ENCODE measurements around the gene ZNF202. TPM values are rescaled to one million over a fixed set of nuclear protein-coding genes. Genes with fewer than 3 reads are reported as not detected.
"Not testable (repeated sequence)": the region's sequence is repeated elsewhere in the genome, so short reads cannot be mapped to it uniquely, and the experiment has no call there.

Gene ZNF202
- total RNA-seq, 1 donor from 2014 or later: 23.3 TPM

DNA sequence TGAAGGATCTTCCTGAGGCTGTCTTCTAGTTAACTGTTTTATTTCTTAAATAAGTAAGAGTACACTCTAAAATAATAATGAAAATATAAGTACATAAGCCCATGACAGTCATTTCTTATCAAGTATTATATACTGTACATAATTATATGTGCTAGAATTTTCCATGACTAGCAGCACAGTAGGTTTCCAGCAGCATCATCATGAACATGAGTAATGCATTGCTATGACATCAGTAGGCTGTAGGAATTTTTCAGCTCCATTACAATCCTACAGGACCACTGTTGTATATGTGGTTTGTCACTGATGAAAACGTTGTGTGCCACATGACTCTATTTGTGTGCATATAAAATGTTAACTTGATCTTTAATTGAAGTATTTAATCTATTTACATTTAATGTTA is 22.0 kb downstream of the ZNF202 start:
- peaks cover 17% of the 10 kb centered on the region for H3K36me3 Mint-ChIP-seq
- no peak for DNase-seq (ENCODE audit: low spot score in 2 of 2, unreplicated experiment in 2 of 2)
- H3K4me1 Mint-ChIP-seq: no peaks in the 10 kb centered on the region
- peaks cover 20% of the 10 kb centered on the region for H3K27me3 Mint-ChIP-seq (ENCODE audit: low read depth)
- no peak overlapping the region for H3K27ac Mint-ChIP-seq
- H3K4me3 Mint-ChIP-seq: no peak overlapping the region
- TF ChIP-seq CTCF (IDR thresholded peaks at IDR 0.05; ENCODE audit: unreplicated experiment): no peak
- peaks cover under 1% of the 10 kb centered on the region for H3K9me3 Mint-ChIP-seq

GRCh38 chr11:123718469-123718868 is 23.0 kb downstream of the ZNF202 start:
- Mint-ChIP-seq H3K36me3 (peaks cover 8% of the 10 kb centered on the region), H3K27me3 (ENCODE audit: low read depth) (peaks cover 23% of the 10 kb centered on the region), H3K4me3 (no peak overlapping the region)

DNA sequence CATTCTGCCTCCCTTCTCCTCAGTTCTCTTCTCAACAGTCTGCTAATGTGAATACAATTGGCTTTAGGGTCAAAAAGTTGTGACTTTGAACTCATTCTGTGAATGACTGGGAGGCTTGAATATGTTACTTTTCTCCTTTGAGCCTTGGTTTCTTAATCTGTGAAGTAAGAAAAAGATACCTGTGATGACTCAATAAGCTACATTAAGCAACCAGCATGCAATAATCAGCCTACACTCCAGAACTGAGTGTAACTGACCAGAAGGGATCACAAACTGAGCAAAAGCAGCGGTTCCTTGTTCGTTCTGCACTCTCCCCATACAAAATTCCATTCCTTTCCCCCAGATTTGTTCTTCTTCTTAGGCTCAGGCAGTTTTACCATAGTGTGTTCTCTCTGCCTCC is 23.4 kb downstream of the ZNF202 start:
- no peaks in the 10 kb centered on the region for H3K9me3 Mint-ChIP-seq
- no peak overlapping the region for H3K27ac Mint-ChIP-seq
- DNase-seq (ENCODE audit: low spot score in 2 of 2, unreplicated experiment in 2 of 2): no peak
- H3K4me3 Mint-ChIP-seq: no peak overlapping the region
- peaks cover 23% of the 10 kb centered on the region for H3K27me3 Mint-ChIP-seq (ENCODE audit: low read depth)
- TF ChIP-seq CTCF (IDR thresholded peaks at IDR 0.05; ENCODE audit: unreplicated experiment): no peak
- H3K4me1 Mint-ChIP-seq: no peaks in the 10 kb centered on the region
- peaks cover 3% of the 10 kb centered on the region for H3K36me3 Mint-ChIP-seq

More at GRCh38 chr11:123718469-123718868, 23.0 kb downstream of the ZNF202 start:
- no peaks in the 10 kb centered on the region for H3K9me3 Mint-ChIP-seq
- no peaks in the 10 kb centered on the region for H3K4me1 Mint-ChIP-seq
- TF ChIP-seq CTCF (IDR thresholded peaks at IDR 0.05; ENCODE audit: unreplicated experiment): no peak
- no peak for DNase-seq (ENCODE audit: low spot score in 2 of 2, unreplicated experiment in 2 of 2)
- no peak overlapping the region for H3K27ac Mint-ChIP-seq

DNA sequence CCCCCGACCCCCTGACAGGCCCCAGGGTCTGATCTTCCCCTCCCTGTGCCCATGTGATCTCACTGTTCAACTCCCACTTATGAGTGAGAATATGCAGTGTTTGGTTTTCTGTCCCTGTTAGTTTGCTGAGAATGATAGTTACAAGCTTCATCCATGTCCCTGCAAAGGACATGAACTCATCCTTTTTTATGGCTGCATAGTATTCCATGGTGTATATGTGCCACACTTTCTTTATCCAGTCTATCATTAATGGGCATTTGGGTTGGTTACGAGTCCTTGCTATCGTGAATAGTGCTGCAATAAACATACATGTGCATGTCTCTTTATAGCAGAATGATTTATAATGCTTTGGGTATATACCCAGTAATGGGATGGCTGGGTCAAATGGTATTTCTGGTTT is 28.8 kb downstream of the ZNF202 start:
- not testable (repeated sequence) for H3K4me3 Mint-ChIP-seq; H3K27ac Mint-ChIP-seq; H3K4me1 Mint-ChIP-seq; H3K36me3 Mint-ChIP-seq; H3K9me3 Mint-ChIP-seq; DNase-seq (ENCODE audit: low spot score in 2 of 2, unreplicated experiment in 2 of 2)
- peaks cover 28% of the 10 kb centered on the region for H3K27me3 Mint-ChIP-seq (ENCODE audit: low read depth)

- Mint-ChIP-seq H3K36me3 (no peaks in the 10 kb centered on the region), H3K9me3 (no peaks in the 10 kb centered on the region), H3K4me3 (no peak overlapping the region), H3K27ac (no peak overlapping the region), H3K27me3 (ENCODE audit: low read depth) (peaks cover 4% of the 10 kb centered on the region), H3K4me1 (peaks cover 2% of the 10 kb centered on the region)
- DNase-seq (ENCODE audit: low spot score in 2 of 2, unreplicated experiment in 2 of 2): peak; percentile 40 to 69
- TF ChIP-seq CTCF (IDR thresholded peaks at IDR 0.05; ENCODE audit: unreplicated experiment): peak; percentile 42
Observed at GRCh38 chr11:123707606-123708205, 33.8 kb downstream of the ZNF202 start.

DNA sequence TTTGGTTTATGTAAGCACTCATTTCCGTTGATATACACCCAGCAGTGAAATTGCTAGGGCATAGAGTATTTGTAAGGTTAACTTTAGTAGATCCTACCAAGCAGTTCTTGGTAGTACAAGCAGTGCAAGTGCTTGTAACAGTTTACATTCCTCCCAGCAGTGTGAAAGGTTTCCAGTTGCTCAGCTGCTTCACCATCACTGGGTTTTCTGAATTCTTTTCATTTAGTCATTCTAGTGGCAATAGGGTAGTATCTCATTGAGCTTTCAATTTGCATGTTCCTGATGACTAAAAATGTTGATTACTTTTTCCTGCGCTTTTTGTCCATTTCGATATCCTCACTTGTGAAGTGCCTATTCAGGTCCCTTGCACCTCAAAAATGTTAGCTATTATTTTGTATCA is 34.3 kb downstream of the ZNF202 start:
- Mint-ChIP-seq H3K27ac (no peak overlapping the region), H3K4me1 (peaks cover 2% of the 10 kb centered on the region), H3K9me3 (no peaks in the 10 kb centered on the region), H3K36me3 (no peaks in the 10 kb centered on the region), H3K4me3 (no peak overlapping the region), H3K27me3 (ENCODE audit: low read depth) (peaks cover 4% of the 10 kb centered on the region)
- TF ChIP-seq CTCF (IDR thresholded peaks at IDR 0.05; ENCODE audit: unreplicated experiment): no peak
- no peak for DNase-seq (ENCODE audit: low spot score in 2 of 2, unreplicated experiment in 2 of 2)
